ENCODE data around the gene EHD4.

- no peak for TF ChIP-seq CTCF (optimal IDR thresholded peaks at IDR 0.05 in 1 of 3, IDR thresholded peaks at IDR 0.05 in 1 of 3, conservative IDR thresholded peaks at IDR 0.05 in 1 of 3; ENCODE audit: extremely low read depth in 1 of 3, insufficient read depth in 2 of 3, low read length in 3 of 3)
- no peak for TF ChIP-seq EZH2 (IDR thresholded peaks at IDR 0.05; ENCODE audit: low read length)
Measured at GRCh38 chr15:41957021-41957897, 15.1 kb downstream of the EHD4 start.
